Midbrain (tissue), 1 donor: Measurements from ENCODE around the gene PAM.
A peak's percentile ranks its signal among the peaks of the same experiment; 100 is the strongest.

Source experiments
- DNase-seq: peaks from one replicate; lab custom pipeline; 2025; lab: John Stamatoyannopoulos, UW

PAM gene

DNA sequence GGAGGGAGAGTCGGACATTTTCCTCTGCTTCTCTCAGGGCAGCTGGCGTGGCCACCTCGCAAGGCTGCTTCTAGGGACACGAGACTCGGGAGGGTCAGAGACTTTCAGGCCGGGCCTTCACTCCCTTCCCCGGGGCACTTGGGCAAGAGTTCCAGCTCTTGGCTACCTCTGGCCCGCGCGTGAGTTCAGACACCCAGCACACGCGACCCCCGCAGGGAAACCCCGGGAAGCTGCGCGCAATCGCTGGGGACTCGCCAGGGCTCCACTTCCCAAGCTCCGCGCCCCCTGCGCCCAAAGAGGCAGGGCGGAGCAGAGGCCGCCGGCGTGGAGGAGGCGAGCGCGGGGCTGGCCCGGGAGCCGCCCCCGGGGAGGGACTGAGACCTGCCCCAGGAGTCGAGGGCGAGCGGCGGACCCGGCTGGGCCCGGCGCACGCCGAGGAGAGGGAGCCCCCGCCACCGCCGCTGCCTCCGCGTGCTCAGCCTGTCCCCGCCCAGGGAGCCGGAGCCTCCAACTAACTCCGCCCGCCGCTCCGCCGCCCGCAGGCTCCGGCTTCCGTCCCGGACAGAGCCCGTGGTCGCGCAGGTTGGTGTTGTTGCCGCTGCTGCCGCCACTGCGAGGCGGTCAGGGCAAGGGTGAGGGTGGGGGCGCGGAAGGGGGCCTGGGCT, at the start of gene PAM:
PAM (plus strand) TSS at position 539 of the 665 bp plus-strand sequence. CDS start 110,891 bp downstream, outside the sequence.
- peak; percentile 53 for DNase-seq

DNA sequence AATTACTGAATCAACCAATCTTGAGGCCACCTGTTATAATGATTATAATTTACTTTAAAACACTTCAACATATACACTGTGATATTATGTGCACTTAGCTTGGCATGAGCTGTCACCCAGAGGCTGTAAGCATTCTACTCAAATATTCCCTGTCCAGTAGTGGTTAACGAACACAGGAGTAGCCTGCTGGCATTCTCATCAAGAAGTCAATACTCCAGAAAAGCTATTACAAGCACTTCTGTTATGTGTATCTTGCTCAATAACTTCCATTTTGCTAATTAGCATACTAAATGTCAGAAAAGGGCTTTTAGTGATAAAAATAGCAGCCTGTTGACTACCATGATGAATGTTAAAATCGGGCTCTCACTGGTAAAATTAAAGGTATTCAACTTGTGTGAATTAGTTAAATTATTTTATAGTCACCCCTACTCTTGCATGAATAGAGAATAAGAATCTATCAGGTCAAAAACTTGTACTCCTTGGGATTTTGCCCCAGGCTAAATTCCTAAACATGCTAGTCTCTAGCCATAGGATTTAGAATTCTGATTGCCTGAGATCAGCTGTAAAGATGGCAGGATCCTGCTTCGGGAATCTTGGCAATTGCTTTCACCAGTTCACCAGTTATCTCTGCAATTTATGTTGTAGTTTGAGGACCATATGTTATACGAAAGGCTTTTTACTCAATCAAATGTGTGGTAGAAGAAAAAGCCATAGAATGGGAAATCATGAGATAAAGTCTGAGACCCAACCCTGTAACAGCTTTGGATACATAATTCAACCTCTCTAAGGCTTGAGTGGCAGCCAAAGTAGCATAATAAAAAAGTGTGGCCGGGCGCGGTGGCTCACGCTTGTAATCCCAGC, 43.4 kb upstream of the PAM start:
- DNase-seq, result no peak

DNA sequence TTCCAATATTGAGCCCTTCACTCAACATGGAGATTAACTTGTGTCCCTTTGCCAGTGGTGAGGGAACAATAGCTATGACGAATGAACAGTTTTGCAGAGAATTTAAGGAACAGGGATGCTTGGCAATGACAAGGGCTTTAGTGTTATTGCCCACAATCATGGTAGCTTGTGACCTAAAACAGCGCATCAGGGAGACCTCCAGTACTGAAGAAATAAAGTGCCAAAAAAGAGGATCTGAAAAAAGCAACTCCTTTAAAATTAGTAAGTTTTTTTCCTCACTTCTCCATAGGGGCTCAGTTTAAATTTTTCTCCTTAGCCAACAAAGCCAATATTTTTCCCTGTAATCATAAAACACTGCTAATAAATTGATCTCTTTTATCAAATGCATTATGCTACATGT, 41.8 kb upstream of the PAM start:
- no peak for DNase-seq

DNA sequence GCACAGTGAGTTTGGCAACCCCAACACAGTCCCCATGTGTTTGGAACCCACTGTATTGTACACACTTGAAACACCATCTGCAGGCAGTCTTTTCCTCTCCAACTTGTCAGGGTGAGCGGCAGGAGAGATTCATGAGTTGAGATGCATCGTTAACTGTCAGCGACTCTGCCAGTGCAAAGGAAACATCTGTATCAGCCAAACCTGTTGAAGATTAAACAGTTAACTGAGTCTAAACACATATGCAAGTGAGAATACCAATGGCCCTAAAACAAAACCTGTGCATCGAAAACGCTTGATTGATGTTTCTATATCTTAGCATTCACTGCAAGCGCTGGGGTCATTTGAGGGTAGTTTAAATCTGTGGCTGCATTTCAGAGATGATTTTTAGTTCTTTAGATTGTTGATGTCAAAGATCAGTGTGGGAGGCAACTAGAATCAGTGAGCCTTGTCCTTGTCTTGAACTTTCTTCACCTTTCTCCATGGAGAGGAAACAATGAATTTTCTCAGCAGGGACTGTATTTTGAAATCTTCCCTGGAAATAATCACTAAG, 41.3 kb upstream of the PAM start:
- no peak for DNase-seq

DNA sequence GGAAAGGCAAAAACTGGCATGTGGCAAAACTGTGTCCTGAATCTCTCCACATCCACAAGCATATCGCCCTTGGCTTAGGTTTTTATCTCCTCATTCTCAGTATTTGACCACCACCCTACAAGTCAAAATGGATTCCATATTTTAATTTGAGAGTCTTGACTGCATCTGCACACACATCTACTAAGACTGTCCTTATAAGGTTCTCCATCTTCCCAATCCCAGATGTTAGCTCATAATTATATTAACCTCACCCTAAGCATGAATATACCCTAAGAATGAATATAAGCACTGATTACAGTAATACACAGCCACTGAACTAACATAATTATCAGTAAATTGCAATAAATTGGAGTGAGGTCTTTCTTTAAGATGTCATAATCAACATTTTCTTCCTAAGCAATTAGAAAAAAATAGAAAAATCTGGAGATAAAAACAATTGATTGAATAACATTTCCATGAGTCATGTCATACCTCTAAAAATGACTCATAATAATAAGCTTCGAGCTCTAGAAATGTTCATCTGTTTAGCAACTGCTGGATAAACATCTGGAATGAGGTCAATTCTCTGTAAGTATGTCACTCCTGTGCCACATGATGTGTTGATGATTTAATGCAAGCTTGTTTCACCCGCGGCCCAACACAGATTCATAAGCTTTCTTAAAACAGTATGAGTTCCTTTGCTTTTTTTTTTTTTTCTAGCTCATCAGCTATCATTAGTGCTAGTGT, 39.9 kb upstream of the PAM start:
- DNase-seq, result no peak

DNA sequence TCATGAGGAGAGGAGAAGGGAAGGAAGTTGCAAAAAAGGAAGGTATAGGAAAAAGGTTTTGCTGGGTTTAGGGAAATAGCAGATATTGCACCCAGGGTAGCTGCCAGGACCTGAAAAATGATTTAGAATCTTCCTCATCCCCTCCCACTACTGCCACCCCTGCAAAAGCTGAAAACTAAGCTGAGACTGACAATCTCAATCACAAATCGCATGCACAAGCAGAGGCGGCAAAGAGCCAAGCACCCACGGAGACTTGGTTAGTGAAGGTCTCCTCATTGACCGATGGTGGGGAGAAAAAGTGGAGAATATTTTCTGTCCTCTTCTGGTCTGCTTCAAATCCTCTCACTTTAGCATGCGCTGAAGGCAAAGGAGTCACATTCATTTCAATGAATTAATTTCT, 39.1 kb upstream of the PAM start:
- no peak for DNase-seq

DNA sequence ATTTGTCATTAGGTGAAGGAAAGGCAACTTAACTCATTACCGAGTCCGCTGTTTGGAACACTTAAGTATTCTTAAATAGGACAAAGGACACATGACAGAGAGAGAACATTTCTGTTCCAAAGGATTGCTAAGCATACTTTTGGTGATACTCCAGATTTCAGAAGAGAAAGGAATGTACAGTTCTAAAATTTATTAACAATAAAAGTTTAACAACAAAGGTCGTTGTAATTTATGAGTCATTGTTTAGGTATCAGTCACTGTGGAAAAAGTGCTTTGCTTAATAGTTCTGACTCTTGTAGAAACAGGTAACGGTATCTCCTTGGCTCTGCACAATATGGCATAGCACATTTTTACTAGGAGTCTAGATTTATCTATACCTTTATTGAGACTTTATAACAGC, 36.3 kb upstream of the PAM start:
- DNase-seq, result no peak

DNA sequence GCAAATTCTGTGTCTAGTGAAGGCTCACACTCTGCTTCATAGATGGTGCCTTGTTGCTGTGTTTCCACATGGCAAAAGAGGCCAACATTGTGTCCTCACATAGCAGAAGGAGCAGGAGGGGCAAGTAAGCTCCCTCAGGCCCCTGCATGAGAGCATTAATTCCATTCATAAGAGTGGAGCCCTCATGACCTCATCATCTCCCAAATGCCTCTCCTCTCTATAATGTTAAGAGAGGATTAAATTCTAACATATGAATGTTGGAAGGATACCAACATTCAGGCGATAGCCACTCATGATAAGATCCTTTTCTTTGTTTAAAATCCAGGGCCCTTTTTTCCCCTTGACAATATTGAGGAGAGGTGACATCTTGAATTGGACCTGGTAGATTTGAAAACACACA, 35.2 kb upstream of the PAM start:
- DNase-seq, result no peak

DNA sequence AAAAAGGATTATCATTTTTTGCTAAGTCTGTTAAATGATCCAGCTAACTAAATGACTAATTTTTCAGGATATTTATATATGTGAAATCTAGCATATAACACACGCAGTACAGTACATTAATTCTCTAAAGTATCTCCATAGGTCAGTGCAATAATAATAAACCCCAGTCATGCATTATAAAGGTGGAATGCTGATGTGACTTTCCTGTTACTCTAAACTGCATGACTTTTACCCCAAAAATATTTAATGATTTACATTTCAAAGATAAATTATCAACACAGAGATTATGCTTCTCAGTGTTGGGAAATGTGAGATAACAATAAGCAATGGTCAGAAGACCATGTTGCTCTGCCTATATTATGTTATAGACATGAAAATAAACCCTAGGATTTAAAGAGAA, 34.1 kb upstream of the PAM start:
- DNase-seq, result no peak

DNA sequence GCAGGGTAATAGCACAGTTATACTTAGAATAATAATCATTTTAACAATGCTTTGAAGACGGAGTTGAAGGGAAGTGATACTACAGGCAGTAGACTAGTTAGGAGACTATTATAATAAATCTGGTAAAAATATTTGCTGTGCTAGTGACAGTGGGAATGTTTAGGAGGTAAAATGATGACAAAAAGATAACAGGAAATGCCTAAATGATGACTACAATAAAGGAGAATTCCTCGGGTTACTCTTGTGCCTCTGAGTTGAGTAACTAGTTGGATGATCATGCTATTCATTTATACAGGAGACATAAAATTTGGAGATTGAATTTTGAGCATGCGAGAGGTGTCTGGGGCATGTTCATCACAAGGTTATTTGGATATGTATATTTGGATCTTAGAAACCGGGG, 32.2 kb upstream of the PAM start:
- DNase-seq, result no peak

DNA sequence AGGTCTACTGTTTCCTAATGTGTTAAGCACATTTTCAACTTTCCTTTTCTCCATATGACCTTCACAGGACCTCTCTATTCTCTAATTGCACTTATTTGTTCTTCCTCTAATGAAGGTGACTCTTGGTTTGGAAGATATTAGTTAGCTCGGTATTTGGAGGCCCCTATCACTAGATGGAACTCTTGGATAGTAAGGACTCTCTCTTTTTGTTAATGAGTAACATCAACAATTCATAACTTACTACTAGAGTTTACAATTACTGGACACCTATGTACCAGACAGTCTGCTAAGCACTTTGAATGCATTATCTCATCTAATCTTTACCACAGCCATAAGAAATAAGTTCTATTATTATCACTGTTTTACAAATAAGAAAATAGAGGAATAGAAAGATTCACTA, 23.4 kb upstream of the PAM start:
- no peak for DNase-seq

DNA sequence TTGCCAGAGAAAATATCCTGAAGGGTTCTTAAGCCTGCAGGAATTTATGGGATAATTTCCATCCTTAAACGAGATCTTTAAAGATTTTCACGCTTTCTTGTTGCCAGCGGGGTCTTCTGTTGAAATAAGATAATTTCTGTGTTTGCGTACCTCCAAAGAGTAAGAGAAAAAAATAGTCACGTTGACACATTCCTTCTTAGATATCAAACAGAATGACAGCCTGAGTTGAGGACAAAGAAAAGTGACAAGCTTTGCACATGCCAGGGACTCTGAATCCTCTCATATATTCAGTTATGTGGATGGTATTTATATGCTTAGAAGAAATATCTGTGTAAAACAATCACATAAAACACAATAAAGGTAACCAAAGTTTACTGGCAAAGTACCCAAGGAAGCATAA, 21.6 kb upstream of the PAM start:
- no peak for DNase-seq

DNA sequence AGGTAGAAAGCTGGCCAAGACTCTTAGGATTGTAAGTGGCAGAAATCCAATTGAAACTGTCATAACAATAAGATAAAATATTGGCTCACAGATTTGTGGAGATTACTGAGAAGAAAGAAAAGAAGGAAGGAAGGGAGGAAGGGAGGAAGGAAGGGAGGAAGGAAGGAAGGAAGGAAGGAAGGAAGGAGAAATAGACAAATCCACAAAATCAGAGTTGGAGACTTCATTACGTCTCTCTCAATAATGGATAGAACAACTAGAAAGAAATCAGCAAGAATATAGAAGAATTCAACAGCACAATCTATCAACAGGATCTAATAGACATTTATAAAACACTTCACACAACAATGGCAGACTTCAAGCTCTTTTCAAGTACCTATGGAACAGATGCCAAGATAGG, 17.9 kb upstream of the PAM start:
- no peak for DNase-seq

DNA sequence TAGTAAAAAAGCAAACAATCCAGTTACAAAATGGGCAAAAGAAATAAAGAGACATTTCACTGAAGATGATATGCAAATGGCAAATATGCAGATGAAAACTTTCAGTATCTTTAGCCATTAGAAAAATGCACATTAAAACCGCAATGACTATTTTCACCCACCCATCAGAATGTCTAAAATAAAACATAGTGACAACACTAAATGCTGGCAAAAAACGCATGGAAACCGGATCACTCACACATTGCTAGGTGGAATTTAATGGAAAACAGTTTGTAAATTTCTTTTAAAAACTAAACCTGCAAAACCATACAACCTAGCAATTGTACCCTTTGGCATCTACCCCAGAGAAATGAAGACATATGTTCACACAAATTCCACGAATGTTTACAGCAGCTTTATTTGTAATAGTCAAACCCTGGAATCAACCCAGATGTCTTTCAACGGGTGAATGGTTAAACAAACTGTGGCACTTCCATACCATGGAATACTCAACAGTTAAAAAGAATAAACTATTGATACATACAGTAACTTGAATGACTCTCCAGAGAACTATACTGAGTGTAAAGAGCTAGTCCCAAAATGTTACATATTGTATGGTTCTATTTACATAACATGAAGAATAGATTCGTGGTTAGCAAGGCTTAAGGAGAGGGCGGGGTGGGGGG, 17.2 kb upstream of the PAM start:
- DNase-seq, result no peak

DNA sequence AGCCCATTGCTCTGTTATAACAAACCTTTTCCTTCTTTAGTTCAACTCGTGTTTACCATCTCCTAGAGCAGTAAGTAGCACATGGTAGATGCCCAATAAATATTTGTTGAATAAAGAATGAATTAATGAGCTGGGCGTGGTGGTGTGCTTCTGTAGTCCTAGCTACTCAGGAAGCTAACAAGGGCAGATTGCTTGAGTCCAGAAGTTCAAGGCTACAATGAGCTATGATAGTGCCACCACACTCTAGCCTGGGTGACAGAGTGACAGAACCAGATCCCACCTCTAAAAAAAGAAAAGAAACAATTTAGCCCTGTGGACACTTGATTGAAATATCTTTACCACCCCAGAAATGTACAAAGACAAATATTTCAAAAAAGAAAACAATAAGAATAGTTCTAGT, 14.6 kb upstream of the PAM start:
- no peak for DNase-seq

DNA sequence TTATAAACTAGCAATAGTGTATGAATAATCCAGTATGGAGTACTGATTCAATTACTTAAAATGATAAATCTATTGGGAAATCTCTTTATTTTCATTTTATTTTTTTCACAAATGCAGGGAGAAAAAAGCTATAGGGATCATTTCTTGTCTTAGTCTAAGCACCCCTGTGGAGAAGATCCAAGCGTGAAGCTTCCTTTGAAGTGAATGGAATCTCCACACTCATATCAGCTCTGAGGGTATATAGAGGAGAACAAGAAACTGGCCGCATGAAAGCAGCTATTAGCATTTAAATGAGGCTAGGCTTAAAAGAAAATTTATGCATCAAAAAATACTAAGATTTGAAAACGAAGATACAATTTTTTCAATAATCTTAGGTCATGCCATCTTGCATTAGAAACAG, 12.9 kb upstream of the PAM start:
- DNase-seq, result no peak

DNA sequence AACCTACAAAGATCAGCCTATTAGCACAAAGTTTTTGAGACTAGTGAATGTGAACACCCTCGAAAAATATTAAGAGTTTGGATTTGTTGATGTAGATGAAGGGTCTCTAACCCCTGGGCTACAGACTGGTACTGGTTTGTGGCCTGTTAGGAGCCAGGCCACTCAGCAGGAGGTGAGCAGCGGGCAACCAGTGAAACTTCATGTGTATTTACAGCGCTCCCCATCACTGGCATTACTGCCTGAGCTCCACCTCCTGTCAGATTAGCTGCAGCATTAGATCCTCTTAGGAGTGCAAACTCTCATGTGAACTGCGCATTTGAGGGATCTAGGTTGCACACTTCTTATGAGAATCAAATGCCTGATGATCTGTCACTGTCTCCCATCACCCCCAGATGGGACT, 11.2 kb upstream of the PAM start:
- no peak for DNase-seq

DNA sequence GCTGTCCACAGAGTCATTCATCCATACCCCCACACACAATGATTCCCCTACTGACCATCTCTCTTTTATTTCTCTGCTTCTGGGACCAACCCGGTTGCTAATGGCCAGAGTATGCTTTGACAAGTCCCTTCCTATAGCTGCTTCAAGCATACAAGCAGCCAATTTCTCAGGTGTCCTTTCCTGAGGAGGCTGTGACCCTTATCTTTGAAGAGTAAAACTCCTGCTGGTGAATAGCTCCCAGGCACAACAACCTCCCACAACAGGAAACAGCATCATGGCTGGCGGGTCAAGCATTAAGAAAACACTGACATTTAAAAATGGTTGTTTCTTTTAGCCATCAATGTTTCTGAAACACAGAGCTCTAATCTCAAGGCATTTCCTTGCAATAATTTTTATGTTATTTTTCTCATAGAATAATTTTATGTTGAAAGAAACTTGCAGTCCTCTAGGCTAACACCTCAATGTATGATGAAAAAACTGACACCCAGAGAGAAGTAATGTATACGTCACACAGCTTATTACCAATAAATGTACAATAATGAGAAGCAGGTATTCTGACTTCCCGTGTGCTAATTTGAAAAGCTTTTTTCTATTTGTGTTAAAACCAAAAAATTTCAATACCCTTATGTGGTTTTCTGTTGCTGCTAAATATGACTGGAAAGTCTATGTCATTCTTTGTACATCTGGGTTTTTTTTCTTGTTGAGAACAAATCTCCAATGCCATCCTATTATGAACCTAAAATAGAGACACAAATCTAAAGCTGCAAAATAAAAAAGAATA, 7.5 kb upstream of the PAM start:
- no peak for DNase-seq

DNA sequence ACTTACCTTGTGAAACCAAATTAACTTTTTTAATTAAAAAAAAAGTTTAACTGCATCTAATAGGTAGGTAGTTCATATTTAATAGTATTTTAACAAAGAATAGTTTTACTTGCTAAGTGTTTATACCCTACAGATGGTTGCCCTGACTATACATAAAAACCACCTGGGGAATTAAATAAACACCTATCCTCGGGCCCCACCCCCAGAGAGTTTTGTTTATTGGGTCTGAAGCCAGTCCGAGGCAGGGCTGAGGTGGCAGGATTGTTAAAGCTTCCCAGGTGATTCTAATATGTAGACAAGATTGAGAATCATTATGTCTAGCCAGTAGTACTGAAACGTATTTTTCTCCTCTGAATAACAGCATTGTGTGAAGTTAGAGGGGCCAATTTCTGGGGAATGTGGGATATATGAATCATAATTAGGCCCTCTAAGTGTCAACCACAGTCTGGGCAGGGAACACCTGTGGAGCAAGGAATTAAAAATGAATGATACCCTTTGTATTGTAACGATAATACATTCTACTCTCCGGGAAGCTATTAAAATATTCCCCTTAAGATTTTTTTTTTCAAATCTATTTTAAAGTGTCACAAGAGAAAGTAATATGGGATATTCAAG, 5.6 kb upstream of the PAM start:
- DNase-seq, result no peak

DNA sequence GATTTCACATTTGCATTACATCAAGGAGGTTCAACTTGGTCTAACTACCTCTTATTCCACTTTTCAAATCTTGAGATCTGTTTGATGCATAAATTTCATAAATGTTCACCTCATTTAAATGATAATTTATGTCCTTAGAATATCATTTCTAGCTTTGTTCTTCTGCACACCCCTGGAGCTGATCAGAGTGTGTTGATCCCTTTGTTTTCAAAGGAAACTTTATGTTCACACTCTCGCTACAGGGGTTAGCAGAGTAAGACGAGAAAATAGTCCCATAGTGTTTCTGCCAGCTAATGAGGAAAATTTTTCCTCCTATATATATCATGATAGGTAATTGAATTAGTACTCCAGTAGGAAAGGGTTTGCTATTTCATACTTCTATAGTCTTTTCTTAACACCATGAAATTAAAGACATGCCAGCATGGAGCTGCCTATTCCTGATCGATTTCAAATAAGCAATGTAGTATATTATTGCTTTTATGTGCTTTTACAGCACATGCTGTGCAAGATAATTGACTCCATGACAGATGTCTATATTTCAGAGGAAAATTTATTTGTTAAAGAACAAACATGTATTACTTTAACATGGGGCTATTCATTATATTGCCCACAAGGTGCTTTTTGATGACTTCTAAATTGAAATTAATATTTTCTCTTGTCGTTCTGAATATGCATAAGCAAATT, 4.8 kb upstream of the PAM start:
- DNase-seq, result no peak
